GM12878 (cell line): ENCODE data around the gene ASZ1. TPM values are rescaled to one million over a fixed set of nuclear protein-coding genes. Genes with fewer than 3 reads are reported as not detected.

Source experiments
- ATAC-seq: fragments of 200-7000 bp; cut with Tn5 transposase; 3 replicates; pipeline ENCODE4 v1.9.1; 2020; ENCODE audit warnings: mild to moderate bottlenecking, moderate library complexity
- BruUV-seq: library from RNA; stranded (reverse); fragments of 400-500 nt; replicated peaks from 2 replicates; lab custom pipeline; 2021; lab: Mats Ljungman, UMichigan
- CTCF ChIA-PET: fragments of 300-600 bp; sonication (Branson Sonifier 250); formaldehyde crosslinking; extraction: SDS; loops from one replicate; lab custom pipeline; 2021; ENCODE audit warnings: inconsistent platforms; lab: Yijun Ruan, JAX
- POLR2A ChIA-PET: fragments of 350-600 bp; formaldehyde crosslinking; extraction: SDS; loops from one replicate; lab custom pipeline; 2021; ENCODE audit warnings: inconsistent platforms; lab: Charles Lee
- RAD21 ChIA-PET: fragments of 300-600 bp; sonication (Branson Sonifier 250); formaldehyde crosslinking; loops from one replicate; lab custom pipeline; 2023; ENCODE audit warnings: antibody characterized with exemption; ENCODE audit not compliant: unreplicated experiment; lab: Charles Lee
- SMC1A ChIA-PET: fragments of 300-600 bp; sonication (Branson Sonifier 250); formaldehyde crosslinking; loops from one replicate; lab custom pipeline; 2023; ENCODE audit not compliant: unreplicated experiment, uncharacterized antibody; lab: Charles Lee
- DNase-seq: peaks from one replicate; pipeline ENCODE4 v3.0.0-alpha.2; 2011; ENCODE audit warnings: low read depth, low spot score
- FAIRE-seq: peaks from 3 replicates; lab custom pipeline; 2011; peaks lifted over from hg19 to GRCh38; lab: Jason Lieb, UNC
- H2AFZ ChIP-seq: 2 replicates; pipeline ENCODE4 v1.6.0; 2011; ENCODE audit warnings: low read depth, low read length, control low read depth; ENCODE audit not compliant: control insufficient read depth
- H3K27ac ChIP-seq: 2 replicates; pipeline ENCODE4 v1.5.1; 2011; ENCODE audit warnings: control low read depth; ENCODE audit not compliant: control insufficient read depth, insufficient read depth
- H3K27me3 ChIP-seq, 2 experiments: replicated peaks in 1 of 2; 2 replicates each; pipeline versions ENCODE4 v1.6.0 to v1.6.1; 2011; ENCODE audit warnings: low read length in 1 of 2; ENCODE audit not compliant: control insufficient read depth in 2 of 2, insufficient read depth in 2 of 2
- H3K36me3 ChIP-seq, 2 experiments: 2 replicates each; pipeline ENCODE4 v1.5.1; 2011; ENCODE audit warnings: low read length in 1 of 2; ENCODE audit not compliant: control insufficient read depth in 2 of 2, insufficient read depth in 2 of 2
- H3K4me1 ChIP-seq: 2 replicates; pipeline ENCODE4 v1.6.1; 2011; ENCODE audit warnings: mild to moderate bottlenecking, low read length, moderate library complexity, mixed read lengths; ENCODE audit not compliant: control insufficient read depth, insufficient read depth
- H3K4me2 ChIP-seq: 2 replicates; pipeline ENCODE4 v1.6.0; 2011; ENCODE audit warnings: control low read depth; ENCODE audit not compliant: control insufficient read depth, insufficient read depth
- H3K4me3 ChIP-seq: fragments of 200-600 bp; sonication (generic); 2 replicates; pipeline ENCODE4 v1.5.1; 2016
- H3K79me2 ChIP-seq: 2 replicates; pipeline ENCODE4 v1.6.0; 2011; ENCODE audit warnings: low read length; ENCODE audit not compliant: control insufficient read depth, insufficient read depth
- H3K9ac ChIP-seq: 2 replicates; pipeline ENCODE4 v1.8.0; 2011; ENCODE audit warnings: low read length, control low read depth, mixed read lengths; ENCODE audit not compliant: control insufficient read depth, insufficient read depth
- H3K9me3 ChIP-seq: replicated peaks from 3 replicates; pipeline ENCODE4 v1.5.1; 2011; ENCODE audit warnings: mild to moderate bottlenecking, low read length; ENCODE audit not compliant: control insufficient read depth, insufficient read depth
- H4K20me1 ChIP-seq: 2 replicates; pipeline ENCODE4 v1.6.0; 2011; ENCODE audit not compliant: control insufficient read depth, insufficient read depth
- EED ChIP-seq: sonication (generic); IDR thresholded peaks from 2 replicates; pipeline ENCODE4 v1.6.1; 2016; ENCODE audit warnings: antibody characterized with exemption, low read depth
- RFX5 ChIP-seq: IDR thresholded peaks from 2 replicates; pipeline ENCODE4 v1.6.1; 2011; ENCODE audit warnings: low read depth, low read length, improper control_type of control experiment
- TAF1 ChIP-seq: IDR thresholded peaks from 2 replicates; pipeline ENCODE4 v1.6.1; 2011; ENCODE audit warnings: mild to moderate bottlenecking, low read depth, low read length, borderline replicate concordance
- TCF12 ChIP-seq: IDR thresholded peaks from 2 replicates; pipeline ENCODE4 v1.6.1; 2011; ENCODE audit warnings: low read depth, mild to moderate bottlenecking, low read length
- ZBTB33 ChIP-seq: fragments of 450-650 bp; IDR thresholded peaks from 2 replicates; pipeline ENCODE4 v1.6.1; 2017; ENCODE audit warnings: mild to moderate bottlenecking
- WGBS: methylation state at CpG from one replicate; pipeline ENCODE4 v1.1.6; 2016; ENCODE audit warnings: low lambda C conversion rate; ENCODE audit not compliant: insufficient replicate concordance, insufficient coverage; ENCODE audit errors: missing lambda C conversion rate; 5-methylcytosine and 5-hydroxymethylcytosine counted together
- in situ Hi-C: fragments of 300-500 bp; cut with MboI; formaldehyde crosslinking; loops from 9 replicates; pipeline ENCODE4 v1.14.3; 2018; ENCODE audit warnings: mixed read lengths
- intact Hi-C: fragments of 100-400 bp; cut with micrococcal nuclease; formaldehyde crosslinking; loops from one replicate; pipeline ENCODE4 v1.14.2; 2022; ENCODE audit not compliant: unreplicated experiment
- polyA plus RNA-seq, 11 experiments: library from polyadenylated mRNA; depleted of rRNA in 4 of 11; unstranded in 6 of 11; stranded (reverse) in 5 of 11; fragments of >200 nt; fragmentation: Nextera tagmentation in 4 of 11; fragmentation: Illumina TruSeq in 1 of 11; extraction: Ambion mirVana in 4 of 11; extraction: Trizol in 1 of 11; gene quantifications; 1 replicate in 1 of 11; 2 replicates in 10 of 11; pipeline versions ENCODE4 v1.2.1 to v1.2.3, GENCODE V29; 2011 to 2016; ENCODE audit warnings: inconsistent platforms in 2 of 11, missing spikeins in 2 of 11, low read depth in 1 of 11
- total RNA-seq, 4 experiments: library from RNA; depleted of rRNA in 3 of 4; stranded (reverse); fragments of >200 nt in 3 of 4; fragmentation: Illumina TruSeq in 1 of 4; extraction: Trizol in 1 of 4; gene quantifications; 2 replicates each; pipeline versions ENCODE4 v1.2.1 to v1.2.3, GENCODE V29; 2013 to 2021
- TF ChIP-seq, protein P1 (sequence below): IDR thresholded peaks from 2 replicates; pipeline ENCODE4 v1.6.1; 2012; ENCODE audit warnings: low read depth, low read length, improper control_type of control experiment

Gene ASZ1
- total and polyA plus RNA-seq, 10 of the 15 experiments (the other 5 are each of a cell fraction or from before 2014, with no cell fraction given) = 0.04 to 0.09 (median 0.06) TPM; not detected in 5

DNA sequence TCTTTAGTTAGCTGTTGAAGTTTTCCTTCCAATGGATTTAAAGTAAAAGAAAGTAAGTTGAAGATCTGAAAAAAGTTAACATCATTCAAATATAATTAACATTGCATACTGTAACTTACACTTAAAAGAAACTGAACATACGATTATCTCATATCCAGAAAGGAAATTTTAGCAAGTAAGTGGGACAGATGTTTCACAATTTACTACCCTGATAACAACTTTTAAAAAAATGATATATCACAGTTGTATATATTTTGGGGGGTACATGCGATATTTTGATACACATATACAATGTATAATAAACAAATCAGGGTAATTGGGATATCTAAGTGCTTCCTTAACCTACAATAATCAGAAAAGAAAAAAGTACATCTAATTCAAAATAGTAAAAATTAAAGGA, 44.2 kb downstream of the ASZ1 start:
- Histone ChIP-seq H3K9me3 (no peaks in the 10 kb centered on the region), H3K27me3 (no peaks in the 10 kb centered on the region), H3K4me3 (no peak overlapping the region), H3K4me2 (no peak overlapping the region), H4K20me1 (no peaks in the 10 kb centered on the region), H3K79me2 (no peaks in the 10 kb centered on the region), H3K36me3 (no peaks in the 10 kb centered on the region), H3K4me1 (no peaks in the 10 kb centered on the region), H3K27ac (no peak overlapping the region), H2AFZ (no peak overlapping the region), H3K9ac (no peak overlapping the region)
- TF ChIP-seq RFX5 (no peak), EED (no peak), TCF12 (no peak), ZBTB33 (no peak), TAF1 (no peak)
- TF ChIP-seq, protein P1, sequence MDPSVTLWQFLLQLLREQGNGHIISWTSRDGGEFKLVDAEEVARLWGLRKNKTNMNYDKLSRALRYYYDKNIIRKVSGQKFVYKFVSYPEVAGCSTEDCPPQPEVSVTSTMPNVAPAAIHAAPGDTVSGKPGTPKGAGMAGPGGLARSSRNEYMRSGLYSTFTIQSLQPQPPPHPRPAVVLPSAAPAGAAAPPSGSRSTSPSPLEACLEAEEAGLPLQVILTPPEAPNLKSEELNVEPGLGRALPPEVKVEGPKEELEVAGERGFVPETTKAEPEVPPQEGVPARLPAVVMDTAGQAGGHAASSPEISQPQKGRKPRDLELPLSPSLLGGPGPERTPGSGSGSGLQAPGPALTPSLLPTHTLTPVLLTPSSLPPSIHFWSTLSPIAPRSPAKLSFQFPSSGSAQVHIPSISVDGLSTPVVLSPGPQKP = no peak
- ChIA-PET RAD21 (interaction anchor here (0.6 to 5.3 kb wide), 4 partner anchors 70 to 257 kb away, joined by 3 to 36 read pairs (median 10); no protein-coding TSS in a partner anchor), CTCF (interaction anchor here (0.7 to 1.4 kb wide), 8 partner anchors 13 to 172 kb away, joined by 3 to 11 read pairs (median 3); no protein-coding TSS in a partner anchor), SMC1A (interaction anchor here (0.8 to 1.2 kb wide), 4 partner anchors 58 to 169 kb away, joined by 4 to 6 read pairs (median 4); no protein-coding TSS in a partner anchor), POLR2A (no interaction called here)
- FAIRE-seq = no peak
- BruUV-seq = no TSS peak
- no peak for ATAC-seq
- DNase-seq = no peak
- in situ Hi-C loops = no loop called here
- intact Hi-C loops = loop anchor here (5.0 kb wide), 1 partner anchor 36 kb away; no protein-coding TSS in a partner anchor
- 41% methylated on average over 2 of the region's 2 CpGs for WGBS
